GM19240 (cell line): ENCODE data around the gene FER.
"Not testable (repeated sequence)": the region's sequence is repeated elsewhere in the genome, so short reads cannot be mapped to it uniquely, and the experiment has no call there.

Experiments
- DNase-seq: peaks from one replicate; pipeline ENCODE4 v3.0.0; 2011; ENCODE audit warnings: low spot score; ENCODE audit not compliant: insufficient read length

FER gene

GRCh38 chr5:108950276-108950675 is 202.6 kb downstream of the FER start:
- no peak for DNase-seq

- no peak for DNase-seq
These were observed 206.2 kb downstream of the FER start for GRCh38 chr5:108953940-108954339.

GRCh38 chr5:108957333-108957732 is 209.6 kb downstream of the FER start:
- no peak for DNase-seq

GRCh38 chr5:108966910-108967309 is 219.2 kb downstream of the FER start:
- DNase-seq = no peak

GRCh38 chr5:108974594-108974993 is 226.9 kb downstream of the FER start:
- no peak for DNase-seq

GRCh38 chr5:108975697-108976096 is 228.0 kb downstream of the FER start:
- no peak for DNase-seq

GRCh38 chr5:108983461-108984092 is 235.9 kb downstream of the FER start:
- DNase-seq = no peak

- no peak for DNase-seq
These were observed 242.2 kb downstream of the FER start for GRCh38 chr5:108989761-108990392.

- not testable (repeated sequence) for DNase-seq
These were observed 244.8 kb downstream of the FER start for GRCh38 chr5:108992396-108993085.

- DNase-seq = not testable (repeated sequence)
These were observed 245.7 kb downstream of the FER start for GRCh38 chr5:108993440-108993839.

- no peak for DNase-seq
These were observed 250.0 kb downstream of the FER start for GRCh38 chr5:108997720-108998119.

- DNase-seq = no peak
These were observed 250.5 kb downstream of the FER start for GRCh38 chr5:108998216-108998615.

GRCh38 chr5:109003928-109004327 is 256.2 kb downstream of the FER start:
- DNase-seq = no peak

- DNase-seq = no peak
These were observed 257.8 kb downstream of the FER start for GRCh38 chr5:109005297-109006009.

GRCh38 chr5:109006129-109006528 is 258.4 kb downstream of the FER start:
- DNase-seq = no peak

- DNase-seq = no peak
These were observed 268.6 kb downstream of the FER start for GRCh38 chr5:109016300-109016699.

- no peak for DNase-seq
These were observed 274.4 kb downstream of the FER start for GRCh38 chr5:109022056-109022455.

- DNase-seq = not testable (repeated sequence)
These were observed 278.0 kb downstream of the FER start for GRCh38 chr5:109025729-109026128.

GRCh38 chr5:109027983-109028607 is 280.4 kb downstream of the FER start:
- no peak for DNase-seq

- DNase-seq = no peak
These were observed 281.1 kb downstream of the FER start for GRCh38 chr5:109028608-109029299.

GRCh38 chr5:109029847-109030246 is 282.1 kb downstream of the FER start:
- DNase-seq = no peak
